ENCODE results near the gene SRGAP1.

Gene SRGAP1

DNA sequence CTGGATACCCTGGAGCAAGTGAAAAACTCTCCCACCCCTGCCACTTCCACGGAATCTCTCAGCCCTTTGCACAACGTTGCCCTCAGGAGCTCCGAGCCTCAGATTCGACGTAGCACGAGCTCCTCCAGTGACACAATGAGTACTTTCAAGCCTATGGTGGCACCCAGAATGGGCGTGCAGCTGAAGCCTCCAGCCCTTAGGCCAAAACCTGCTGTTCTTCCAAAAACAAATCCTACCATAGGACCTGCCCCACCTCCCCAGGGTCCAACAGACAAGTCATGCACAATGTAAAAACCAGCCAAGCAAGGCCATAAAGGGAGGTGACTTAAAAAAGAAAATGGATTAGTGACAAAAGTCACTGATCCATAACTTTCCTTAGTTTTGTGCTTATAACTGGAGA lies 297.9 kb downstream of the SRGAP1 start (continued):
- TF ChIP-seq, protein P1, sequence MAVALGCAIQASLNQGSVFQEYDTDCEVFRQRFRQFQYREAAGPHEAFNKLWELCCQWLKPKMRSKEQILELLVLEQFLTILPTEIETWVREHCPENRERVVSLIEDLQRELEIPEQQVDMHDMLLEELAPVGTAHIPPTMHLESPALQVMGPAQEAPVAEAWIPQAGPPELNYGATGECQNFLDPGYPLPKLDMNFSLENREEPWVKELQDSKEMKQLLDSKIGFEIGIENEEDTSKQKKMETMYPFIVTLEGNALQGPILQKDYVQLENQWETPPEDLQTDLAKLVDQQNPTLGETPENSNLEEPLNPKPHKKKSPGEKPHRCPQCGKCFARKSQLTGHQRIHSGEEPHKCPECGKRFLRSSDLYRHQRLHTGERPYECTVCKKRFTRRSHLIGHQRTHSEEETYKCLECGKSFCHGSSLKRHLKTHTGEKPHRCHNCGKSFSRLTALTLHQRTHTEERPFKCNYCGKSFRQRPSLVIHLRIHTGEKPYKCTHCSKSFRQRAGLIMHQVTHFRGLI (tag by site-specific recombination; IDR thresholded peaks at IDR 0.05) = no peak
- TF ChIP-seq, protein P2, sequence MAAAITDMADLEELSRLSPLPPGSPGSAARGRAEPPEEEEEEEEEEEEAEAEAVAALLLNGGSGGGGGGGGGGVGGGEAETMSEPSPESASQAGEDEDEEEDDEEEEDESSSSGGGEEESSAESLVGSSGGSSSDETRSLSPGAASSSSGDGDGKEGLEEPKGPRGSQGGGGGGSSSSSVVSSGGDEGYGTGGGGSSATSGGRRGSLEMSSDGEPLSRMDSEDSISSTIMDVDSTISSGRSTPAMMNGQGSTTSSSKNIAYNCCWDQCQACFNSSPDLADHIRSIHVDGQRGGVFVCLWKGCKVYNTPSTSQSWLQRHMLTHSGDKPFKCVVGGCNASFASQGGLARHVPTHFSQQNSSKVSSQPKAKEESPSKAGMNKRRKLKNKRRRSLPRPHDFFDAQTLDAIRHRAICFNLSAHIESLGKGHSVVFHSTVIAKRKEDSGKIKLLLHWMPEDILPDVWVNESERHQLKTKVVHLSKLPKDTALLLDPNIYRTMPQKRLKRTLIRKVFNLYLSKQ (tag by site-specific recombination; IDR thresholded peaks at IDR 0.05; ENCODE audit: borderline replicate concordance) = no peak

- Histone ChIP-seq H3K4me1 (ENCODE audit: control insufficient read depth, insufficient read depth, low read length) (no peaks in the 10 kb centered on the region), H3K9me3 (ENCODE audit: control insufficient read depth, insufficient read depth, low read depth, low read length) (no peaks in the 10 kb centered on the region), H3K36me3 (ENCODE audit: control insufficient read depth in 2 of 2, insufficient read depth in 1 of 2, low read length in 2 of 2) (peaks cover 0 to 4% of the 10 kb centered on the region in 2 experiments; a peak in 1 of 3 replicates), H3K27ac (ENCODE audit: extremely low read depth, low read depth, low read length) (no peak overlapping the region), H3K4me3 (ENCODE audit: low read depth, low read length) (no peak overlapping the region)
- TF ChIP-seq ZNF830 (tag by site-specific recombination; IDR thresholded peaks at IDR 0.05; ENCODE audit: low read depth) = no peak
- no peak for TF ChIP-seq ZNF544 (tag by site-specific recombination; IDR thresholded peaks at IDR 0.05)
- TF ChIP-seq, protein P3, sequence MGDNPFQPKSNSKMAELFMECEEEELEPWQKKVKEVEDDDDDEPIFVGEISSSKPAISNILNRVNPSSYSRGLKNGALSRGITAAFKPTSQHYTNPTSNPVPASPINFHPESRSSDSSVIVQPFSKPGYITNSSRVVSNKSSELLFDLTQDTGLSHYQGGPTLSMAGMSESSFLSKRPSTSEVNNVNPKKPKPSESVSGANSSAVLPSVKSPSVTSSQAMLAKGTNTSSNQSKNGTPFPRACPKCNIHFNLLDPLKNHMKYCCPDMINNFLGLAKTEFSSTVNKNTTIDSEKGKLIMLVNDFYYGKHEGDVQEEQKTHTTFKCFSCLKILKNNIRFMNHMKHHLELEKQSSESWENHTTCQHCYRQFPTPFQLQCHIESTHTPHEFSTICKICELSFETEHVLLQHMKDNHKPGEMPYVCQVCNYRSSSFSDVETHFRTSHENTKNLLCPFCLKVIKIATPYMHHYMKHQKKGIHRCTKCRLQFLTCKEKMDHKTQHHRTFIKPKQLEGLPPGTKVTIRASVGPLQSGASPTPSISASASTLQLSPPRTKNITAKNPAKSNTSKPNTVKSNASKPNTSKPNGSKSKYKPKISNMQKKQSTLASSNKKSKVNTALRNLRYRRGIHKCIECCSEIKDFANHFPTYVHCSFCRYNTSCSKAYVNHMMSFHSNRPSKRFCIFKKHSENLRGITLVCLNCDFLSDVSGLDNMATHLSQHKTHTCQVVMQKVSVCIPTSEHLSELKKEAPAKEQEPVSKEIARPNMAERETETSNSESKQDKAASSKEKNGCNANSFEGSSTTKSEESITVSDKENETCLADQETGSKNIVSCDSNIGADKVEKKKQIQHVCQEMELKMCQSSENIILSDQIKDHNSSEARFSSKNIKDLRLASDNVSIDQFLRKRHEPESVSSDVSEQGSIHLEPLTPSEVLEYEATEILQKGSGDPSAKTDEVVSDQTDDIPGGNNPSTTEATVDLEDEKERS (tag by site-specific recombination; IDR thresholded peaks at IDR 0.05) = no peak
- TF ChIP-seq ZNF514 (tag by site-specific recombination; IDR thresholded peaks at IDR 0.05) = no peak
- no peak for TF ChIP-seq ZNF311 (tag by site-specific recombination; IDR thresholded peaks at IDR 0.05; ENCODE audit: borderline replicate concordance)
- no peak for TF ChIP-seq ZNF549 (tag by site-specific recombination; IDR thresholded peaks at IDR 0.05)
- TF ChIP-seq ZNF112 (tag by site-specific recombination; IDR thresholded peaks at IDR 0.05) = no peak
- TF ChIP-seq SETDB1 (IDR thresholded peaks at IDR 0.05; ENCODE audit: insufficient read length, low read length) = no peak
- TF ChIP-seq ZNF624 (tag by site-specific recombination; IDR thresholded peaks at IDR 0.05) = no peak
- TF ChIP-seq ZSCAN30 (tag by site-specific recombination; IDR thresholded peaks at IDR 0.05) = no peak
- no peak for TF ChIP-seq ZNF776 (tag by site-specific recombination; IDR thresholded peaks at IDR 0.05; ENCODE audit: borderline replicate concordance)
- no peak for TF ChIP-seq ZNF266 (tag by site-specific recombination; IDR thresholded peaks at IDR 0.05; ENCODE audit: low read depth)
- no peak for TF ChIP-seq ZNF350 (tag by site-specific recombination; IDR thresholded peaks at IDR 0.05)
- TF ChIP-seq ZNF2 (tag by site-specific recombination; IDR thresholded peaks at IDR 0.05) = no peak
- no peak for TF ChIP-seq ZNF580 (tag by site-specific recombination; IDR thresholded peaks at IDR 0.05)
- TF ChIP-seq ZBTB7A (tag by site-specific recombination; IDR thresholded peaks at IDR 0.05; ENCODE audit: low read depth) = no peak
- CTCF ChIA-PET = no interaction called here
- POLR2A ChIA-PET = no interaction called here
These were observed 298.3 kb downstream of the SRGAP1 start for GRCh38 chr12:64142784-64143183.

DNA sequence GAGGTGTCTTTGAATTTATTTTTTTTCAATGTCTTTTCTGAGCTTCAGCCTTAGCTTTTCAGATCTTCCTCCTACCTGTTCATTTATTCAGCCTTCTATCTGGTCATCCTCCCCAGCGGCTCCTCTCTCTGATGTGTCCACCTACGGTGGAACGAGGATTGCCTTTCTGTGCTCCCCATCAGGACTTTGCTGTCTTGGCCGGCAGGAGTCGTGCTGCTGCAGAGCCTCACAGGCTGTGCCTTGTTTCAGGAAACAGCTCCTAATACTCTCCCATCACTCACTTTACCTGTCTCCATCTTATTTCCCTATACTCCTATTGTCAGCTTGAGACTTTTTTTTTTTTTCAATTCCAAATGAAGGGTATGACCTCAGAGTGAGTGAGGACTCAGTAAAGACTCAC lies 300.7 kb downstream of the SRGAP1 start:
- ChIA-PET POLR2A (no interaction called here), CTCF (interaction anchor here (0.7 kb wide), 1 partner anchor 270 kb away, joined by 3 read pairs; no protein-coding TSS in a partner anchor)
- Histone ChIP-seq H3K9me3 (ENCODE audit: control insufficient read depth, insufficient read depth, low read depth, low read length) (no peaks in the 10 kb centered on the region), H3K36me3 (ENCODE audit: control insufficient read depth in 2 of 2, insufficient read depth in 1 of 2, low read length in 2 of 2) (peaks cover 0 to 4% of the 10 kb centered on the region in 2 experiments; a peak in 2 of 3 replicates), H3K27ac (ENCODE audit: extremely low read depth, low read depth, low read length) (no peak overlapping the region), H3K4me3 (ENCODE audit: low read depth, low read length) (no peak overlapping the region), H3K4me1 (ENCODE audit: control insufficient read depth, insufficient read depth, low read length) (no peaks in the 10 kb centered on the region)
- TF ChIP-seq ZNF747 (tag by site-specific recombination; IDR thresholded peaks at IDR 0.05) = no peak
- no peak for TF ChIP-seq ZNF292 (tag by site-specific recombination; IDR thresholded peaks at IDR 0.05; ENCODE audit: borderline replicate concordance, low read depth)
- TF ChIP-seq ZNF626 (tag by site-specific recombination; IDR thresholded peaks at IDR 0.05) = no peak
- TF ChIP-seq ZNF26 (tag by site-specific recombination; IDR thresholded peaks at IDR 0.05) = no peak
- no peak for TF ChIP-seq ZNF37A (tag by site-specific recombination; IDR thresholded peaks at IDR 0.05)
- TF ChIP-seq, protein P4, sequence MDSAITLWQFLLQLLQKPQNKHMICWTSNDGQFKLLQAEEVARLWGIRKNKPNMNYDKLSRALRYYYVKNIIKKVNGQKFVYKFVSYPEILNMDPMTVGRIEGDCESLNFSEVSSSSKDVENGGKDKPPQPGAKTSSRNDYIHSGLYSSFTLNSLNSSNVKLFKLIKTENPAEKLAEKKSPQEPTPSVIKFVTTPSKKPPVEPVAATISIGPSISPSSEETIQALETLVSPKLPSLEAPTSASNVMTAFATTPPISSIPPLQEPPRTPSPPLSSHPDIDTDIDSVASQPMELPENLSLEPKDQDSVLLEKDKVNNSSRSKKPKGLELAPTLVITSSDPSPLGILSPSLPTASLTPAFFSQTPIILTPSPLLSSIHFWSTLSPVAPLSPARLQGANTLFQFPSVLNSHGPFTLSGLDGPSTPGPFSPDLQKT (IDR thresholded peaks at IDR 0.05; ENCODE audit: borderline replicate concordance, low read depth, low read length) = no peak
- TF ChIP-seq ZNF138 (tag by site-specific recombination; IDR thresholded peaks at IDR 0.05; ENCODE audit: borderline replicate concordance) = no peak
